Ishikawa (cell line): Measurements from ENCODE around the gene DCUN1D3.

ENCODE experiments used
- CEBPB ChIP-seq: IDR thresholded peaks from 2 replicates; pipeline ENCODE4 v1.6.1; 2012
- CREB1 ChIP-seq: IDR thresholded peaks from 2 replicates; pipeline ENCODE4 v1.6.1; 2012; ENCODE audit warnings: low read depth
- EGR1 ChIP-seq: IDR thresholded peaks from 2 replicates; pipeline ENCODE4 v1.6.1; 2012
- EP300 ChIP-seq: IDR thresholded peaks from 2 replicates; pipeline ENCODE4 v1.6.1; 2012; ENCODE audit warnings: borderline replicate concordance
- MAX ChIP-seq: IDR thresholded peaks from 2 replicates; pipeline ENCODE4 v1.6.1; 2012
- NFIC ChIP-seq: IDR thresholded peaks from 2 replicates; pipeline ENCODE4 v1.6.1; 2012
- RAD21 ChIP-seq: IDR thresholded peaks from 2 replicates; pipeline ENCODE4 v1.6.1; 2012; ENCODE audit warnings: low read depth
- TAF1 ChIP-seq: IDR thresholded peaks from 2 replicates; pipeline ENCODE4 v1.6.1; 2012; ENCODE audit warnings: low read depth, mild to moderate bottlenecking
- ZBTB7A ChIP-seq: IDR thresholded peaks from 2 replicates; pipeline ENCODE4 v1.6.1; 2012; ENCODE audit warnings: low read depth
- TF ChIP-seq, protein P1 (sequence below): IDR thresholded peaks from 2 replicates; pipeline ENCODE4 v1.6.1; 2012; ENCODE audit warnings: low read depth, mild to moderate bottlenecking
- TF ChIP-seq, protein P2 (sequence below): IDR thresholded peaks from 2 replicates; pipeline ENCODE4 v1.6.1; 2012

GRCh38 chr16:20903899-20904506 is 3.8 kb upstream of the DCUN1D3 start:
- no peak for TF ChIP-seq TAF1
- TF ChIP-seq, protein P1, sequence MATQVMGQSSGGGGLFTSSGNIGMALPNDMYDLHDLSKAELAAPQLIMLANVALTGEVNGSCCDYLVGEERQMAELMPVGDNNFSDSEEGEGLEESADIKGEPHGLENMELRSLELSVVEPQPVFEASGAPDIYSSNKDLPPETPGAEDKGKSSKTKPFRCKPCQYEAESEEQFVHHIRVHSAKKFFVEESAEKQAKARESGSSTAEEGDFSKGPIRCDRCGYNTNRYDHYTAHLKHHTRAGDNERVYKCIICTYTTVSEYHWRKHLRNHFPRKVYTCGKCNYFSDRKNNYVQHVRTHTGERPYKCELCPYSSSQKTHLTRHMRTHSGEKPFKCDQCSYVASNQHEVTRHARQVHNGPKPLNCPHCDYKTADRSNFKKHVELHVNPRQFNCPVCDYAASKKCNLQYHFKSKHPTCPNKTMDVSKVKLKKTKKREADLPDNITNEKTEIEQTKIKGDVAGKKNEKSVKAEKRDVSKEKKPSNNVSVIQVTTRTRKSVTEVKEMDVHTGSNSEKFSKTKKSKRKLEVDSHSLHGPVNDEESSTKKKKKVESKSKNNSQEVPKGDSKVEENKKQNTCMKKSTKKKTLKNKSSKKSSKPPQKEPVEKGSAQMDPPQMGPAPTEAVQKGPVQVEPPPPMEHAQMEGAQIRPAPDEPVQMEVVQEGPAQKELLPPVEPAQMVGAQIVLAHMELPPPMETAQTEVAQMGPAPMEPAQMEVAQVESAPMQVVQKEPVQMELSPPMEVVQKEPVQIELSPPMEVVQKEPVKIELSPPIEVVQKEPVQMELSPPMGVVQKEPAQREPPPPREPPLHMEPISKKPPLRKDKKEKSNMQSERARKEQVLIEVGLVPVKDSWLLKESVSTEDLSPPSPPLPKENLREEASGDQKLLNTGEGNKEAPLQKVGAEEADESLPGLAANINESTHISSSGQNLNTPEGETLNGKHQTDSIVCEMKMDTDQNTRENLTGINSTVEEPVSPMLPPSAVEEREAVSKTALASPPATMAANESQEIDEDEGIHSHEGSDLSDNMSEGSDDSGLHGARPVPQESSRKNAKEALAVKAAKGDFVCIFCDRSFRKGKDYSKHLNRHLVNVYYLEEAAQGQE, result no peak
- TF ChIP-seq CEBPB, result no peak
- no peak for TF ChIP-seq MAX
- no peak for TF ChIP-seq EP300
- no peak for TF ChIP-seq CREB1
- TF ChIP-seq NFIC, result no peak
- no peak for TF ChIP-seq RAD21
- TF ChIP-seq ZBTB7A, result no peak
- no peak for TF ChIP-seq EGR1
- TF ChIP-seq, protein P2, sequence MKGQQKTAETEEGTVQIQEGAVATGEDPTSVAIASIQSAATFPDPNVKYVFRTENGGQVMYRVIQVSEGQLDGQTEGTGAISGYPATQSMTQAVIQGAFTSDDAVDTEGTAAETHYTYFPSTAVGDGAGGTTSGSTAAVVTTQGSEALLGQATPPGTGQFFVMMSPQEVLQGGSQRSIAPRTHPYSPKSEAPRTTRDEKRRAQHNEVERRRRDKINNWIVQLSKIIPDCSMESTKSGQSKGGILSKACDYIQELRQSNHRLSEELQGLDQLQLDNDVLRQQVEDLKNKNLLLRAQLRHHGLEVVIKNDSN, result no peak
